Measurements from ENCODE around the gene CTNNA2. TPM values are rescaled to one million over a fixed set of nuclear protein-coding genes. Genes with fewer than 3 reads are reported as not detected.

The CTNNA2 gene
- total and polyA plus RNA-seq, 9 of the 15 experiments (the other 6 are each of a cell fraction or from before 2014, with no cell fraction given): 0.03 to 0.40 (median 0.15) TPM

DNA sequence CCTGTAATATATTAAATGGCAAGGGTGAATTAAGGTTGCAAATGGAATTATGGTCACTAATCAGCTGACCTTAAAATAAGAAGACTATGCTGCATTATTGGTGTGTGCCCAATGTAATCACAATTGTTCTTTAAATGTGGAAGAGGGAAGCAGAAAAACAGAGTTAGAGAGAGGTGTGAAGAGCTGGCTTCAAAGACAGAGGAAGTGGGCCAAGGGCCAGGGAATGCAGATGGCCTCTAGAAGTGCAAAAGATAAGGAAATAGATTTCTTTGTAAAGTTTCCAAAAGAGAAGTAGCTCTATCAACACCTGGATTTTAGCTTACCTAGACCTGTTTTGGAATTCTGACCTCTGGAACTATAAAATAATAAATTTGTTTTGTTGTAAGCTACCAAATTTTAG, 515.7 kb downstream of the CTNNA2 start (continued):
- TF ChIP-seq, protein P1, sequence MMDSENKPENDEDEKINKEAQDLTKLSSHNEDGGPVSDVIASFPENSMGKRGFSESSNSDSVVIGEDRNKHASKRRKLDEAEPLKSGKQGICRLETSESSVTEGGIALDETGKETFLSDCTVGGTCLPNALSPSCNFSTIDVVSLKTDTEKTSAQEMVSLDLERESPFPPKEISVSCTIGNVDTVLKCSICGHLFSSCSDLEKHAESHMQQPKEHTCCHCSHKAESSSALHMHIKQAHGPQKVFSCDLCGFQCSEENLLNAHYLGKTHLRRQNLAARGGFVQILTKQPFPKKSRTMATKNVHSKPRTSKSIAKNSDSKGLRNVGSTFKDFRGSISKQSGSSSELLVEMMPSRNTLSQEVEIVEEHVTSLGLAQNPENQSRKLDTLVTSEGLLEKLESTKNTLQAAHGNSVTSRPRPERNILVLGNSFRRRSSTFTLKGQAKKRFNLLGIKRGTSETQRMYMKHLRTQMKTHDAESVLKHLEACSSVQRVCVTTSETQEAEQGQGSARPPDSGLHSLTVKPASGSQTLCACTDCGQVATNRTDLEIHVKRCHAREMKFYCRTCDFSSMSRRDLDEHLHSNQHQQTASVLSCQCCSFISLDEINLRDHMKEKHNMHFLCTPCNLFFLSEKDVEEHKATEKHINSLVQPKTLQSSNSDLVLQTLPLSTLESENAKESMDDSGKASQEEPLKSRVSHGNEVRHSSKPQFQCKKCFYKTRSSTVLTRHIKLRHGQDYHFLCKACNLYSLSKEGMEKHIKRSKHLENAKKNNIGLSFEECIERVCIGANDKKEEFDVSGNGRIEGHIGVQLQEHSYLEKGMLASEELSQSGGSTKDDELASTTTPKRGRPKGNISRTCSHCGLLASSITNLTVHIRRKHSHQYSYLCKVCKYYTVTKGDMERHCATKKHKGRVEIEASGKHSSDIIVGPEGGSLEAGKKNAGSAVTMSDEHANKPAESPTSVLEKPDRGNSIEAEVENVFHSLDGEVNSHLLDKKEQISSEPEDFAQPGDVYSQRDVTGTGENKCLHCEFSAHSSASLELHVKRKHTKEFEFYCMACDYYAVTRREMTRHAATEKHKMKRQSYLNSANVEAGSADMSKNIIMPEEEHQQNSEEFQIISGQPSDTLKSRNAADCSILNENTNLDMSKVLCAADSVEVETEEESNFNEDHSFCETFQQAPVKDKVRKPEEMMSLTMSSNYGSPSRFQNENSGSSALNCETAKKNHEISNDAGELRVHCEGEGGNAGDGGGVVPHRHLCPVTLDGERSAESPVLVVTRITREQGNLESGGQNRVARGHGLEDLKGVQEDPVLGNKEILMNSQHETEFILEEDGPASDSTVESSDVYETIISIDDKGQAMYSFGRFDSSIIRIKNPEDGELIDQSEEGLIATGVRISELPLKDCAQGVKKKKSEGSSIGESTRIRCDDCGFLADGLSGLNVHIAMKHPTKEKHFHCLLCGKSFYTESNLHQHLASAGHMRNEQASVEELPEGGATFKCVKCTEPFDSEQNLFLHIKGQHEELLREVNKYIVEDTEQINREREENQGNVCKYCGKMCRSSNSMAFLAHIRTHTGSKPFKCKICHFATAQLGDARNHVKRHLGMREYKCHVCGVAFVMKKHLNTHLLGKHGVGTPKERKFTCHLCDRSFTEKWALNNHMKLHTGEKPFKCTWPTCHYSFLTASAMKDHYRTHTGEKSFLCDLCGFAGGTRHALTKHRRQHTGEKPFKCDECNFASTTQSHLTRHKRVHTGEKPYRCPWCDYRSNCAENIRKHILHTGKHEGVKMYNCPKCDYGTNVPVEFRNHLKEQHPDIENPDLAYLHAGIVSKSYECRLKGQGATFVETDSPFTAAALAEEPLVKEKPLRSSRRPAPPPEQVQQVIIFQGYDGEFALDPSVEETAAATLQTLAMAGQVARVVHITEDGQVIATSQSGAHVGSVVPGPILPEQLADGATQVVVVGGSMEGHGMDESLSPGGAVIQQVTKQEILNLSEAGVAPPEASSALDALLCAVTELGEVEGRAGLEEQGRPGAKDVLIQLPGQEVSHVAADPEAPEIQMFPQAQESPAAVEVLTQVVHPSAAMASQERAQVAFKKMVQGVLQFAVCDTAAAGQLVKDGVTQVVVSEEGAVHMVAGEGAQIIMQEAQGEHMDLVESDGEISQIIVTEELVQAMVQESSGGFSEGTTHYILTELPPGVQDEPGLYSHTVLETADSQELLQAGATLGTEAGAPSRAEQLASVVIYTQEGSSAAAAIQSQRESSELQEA (IDR thresholded peaks at IDR 0.05; ENCODE audit: low read depth): no peak
- TF ChIP-seq NFIC (IDR thresholded peaks at IDR 0.05) (peak; percentile 40; the same call in 1 of the 2 replicates), SOX6 (IDR thresholded peaks at IDR 0.05) (peak; percentile 48; the same call in 1 of the 2 replicates), SPI1 (IDR thresholded peaks at IDR 0.05; ENCODE audit: borderline replicate concordance, low read depth, low read length) (0 out of 2 replicates have a peak, but pooled peaks have one; percentile 33), ZNF23 (CRISPR knock-in tag; IDR thresholded peaks at IDR 0.05) (no peak), MCM7 (IDR thresholded peaks at IDR 0.05) (no peak), TCF3 (CRISPR knock-in tag; IDR thresholded peaks at IDR 0.05) (0 out of 2 replicates have a peak, but pooled peaks have one; percentile 16), ZNF586 (CRISPR knock-in tag; conservative IDR thresholded peaks at IDR 0.05) (no peak), ZNF707 (CRISPR knock-in tag; conservative IDR thresholded peaks at IDR 0.05) (no peak), PTTG1 (tag; IDR thresholded peaks at IDR 0.05; ENCODE audit: low read depth) (no peak)
- TF ChIP-seq, protein P2, sequence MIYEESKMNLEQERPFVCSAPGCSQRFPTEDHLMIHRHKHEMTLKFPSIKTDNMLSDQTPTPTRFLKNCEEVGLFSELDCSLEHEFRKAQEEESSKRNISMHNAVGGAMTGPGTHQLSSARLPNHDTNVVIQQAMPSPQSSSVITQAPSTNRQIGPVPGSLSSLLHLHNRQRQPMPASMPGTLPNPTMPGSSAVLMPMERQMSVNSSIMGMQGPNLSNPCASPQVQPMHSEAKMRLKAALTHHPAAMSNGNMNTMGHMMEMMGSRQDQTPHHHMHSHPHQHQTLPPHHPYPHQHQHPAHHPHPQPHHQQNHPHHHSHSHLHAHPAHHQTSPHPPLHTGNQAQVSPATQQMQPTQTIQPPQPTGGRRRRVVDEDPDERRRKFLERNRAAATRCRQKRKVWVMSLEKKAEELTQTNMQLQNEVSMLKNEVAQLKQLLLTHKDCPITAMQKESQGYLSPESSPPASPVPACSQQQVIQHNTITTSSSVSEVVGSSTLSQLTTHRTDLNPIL (CRISPR knock-in tag; IDR thresholded peaks at IDR 0.05): no peak
- TF ChIP-seq, protein P3, sequence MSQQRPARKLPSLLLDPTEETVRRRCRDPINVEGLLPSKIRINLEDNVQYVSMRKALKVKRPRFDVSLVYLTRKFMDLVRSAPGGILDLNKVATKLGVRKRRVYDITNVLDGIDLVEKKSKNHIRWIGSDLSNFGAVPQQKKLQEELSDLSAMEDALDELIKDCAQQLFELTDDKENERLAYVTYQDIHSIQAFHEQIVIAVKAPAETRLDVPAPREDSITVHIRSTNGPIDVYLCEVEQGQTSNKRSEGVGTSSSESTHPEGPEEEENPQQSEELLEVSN (IDR thresholded peaks at IDR 0.05; ENCODE audit: borderline replicate concordance in 1 of 2, extremely low read depth in 1 of 2, insufficient read depth in 1 of 2, insufficient read length in 1 of 2, low read depth in 1 of 2, low read length in 1 of 2, poor library complexity in 1 of 2, severe bottlenecking in 1 of 2): peak in 1 of 2 experiments; percentile 50

Measured in K562 (cell line).